Measurements from ENCODE around the gene LPP. TPM values are rescaled to one million over a fixed set of nuclear protein-coding genes. Genes with fewer than 3 reads are reported as not detected.

LPP gene
- total and polyA plus RNA-seq, 2 of the 4 experiments (the other 2 are of a cell fraction) = 16.0 to 130 TPM

GRCh38 chr3:188904670-188905069, 750.7 kb downstream of the LPP start:
- Histone ChIP-seq H2BK20ac (ENCODE audit: low read depth, low read length) (no peak overlapping the region), H3K79me1 (ENCODE audit: low read depth in 1 of 2, low read length in 2 of 2) (peaks cover 0 to 14% of the 10 kb centered on the region in 2 experiments; a peak in 3 of 4 replicates), H2BK15ac (ENCODE audit: low read depth, low read length) (no peak overlapping the region), H3K4me1 (ENCODE audit: control insufficient read depth, insufficient read depth, low read length) (peaks cover 24% of the 10 kb centered on the region), H4K5ac (ENCODE audit: low read depth, low read length) (no peak overlapping the region), H2AK9ac (replicated peaks; ENCODE audit: low read depth, low read length, poor library complexity) (no peak overlapping the region), H4K91ac (ENCODE audit: insufficient read depth, low read depth, low read length) (no peak overlapping the region), H2AFZ (replicated peaks; ENCODE audit: low read length, poor library complexity) (no peak overlapping the region), H2BK120ac (ENCODE audit: low read depth, low read length) (no peak overlapping the region), H4K8ac (ENCODE audit: low read depth in 2 of 2, low read length in 2 of 2) (no peak overlapping the region), H3K27ac (ENCODE audit: insufficient read depth, low read length) (no peak overlapping the region), H3K56ac (ENCODE audit: extremely low read depth, insufficient read depth, low read length) (no peak overlapping the region), H3K14ac (replicated peaks; ENCODE audit: low read depth, low read length) (no peak overlapping the region), H2AK5ac (ENCODE audit: low read depth, low read length) (no peak overlapping the region), H3K4ac (ENCODE audit: low read depth, low read length) (no peak overlapping the region), H3K27me3 (ENCODE audit: control insufficient read depth, insufficient read depth, low read length) (no peaks in the 10 kb centered on the region), H2BK5ac (ENCODE audit: low read depth, low read length, poor library complexity, severe bottlenecking) (no peak overlapping the region), H3K23ac (ENCODE audit: low read depth, low read length) (no peak overlapping the region), H3K4me2 (ENCODE audit: low read depth, low read length) (no peak overlapping the region), H3K4me3 (ENCODE audit: insufficient read depth, low read depth, low read length) (no peak overlapping the region), H4K20me1 (ENCODE audit: insufficient read depth, low read length) (no peaks in the 10 kb centered on the region), H3K9me3 (ENCODE audit: control insufficient read depth, insufficient read depth, low read length) (no peaks in the 10 kb centered on the region), H3K9ac (ENCODE audit: low read depth, low read length) (no peak overlapping the region), H3K36me3 (ENCODE audit: control insufficient read depth, insufficient read depth, low read length) (0 out of 2 replicates have a peak, but pooled peaks cover 2% of the 10 kb centered on the region), H3K9me1 (ENCODE audit: insufficient read depth, low read length) (peaks cover 30% of the 10 kb centered on the region), H3K18ac (ENCODE audit: low read depth, low read length) (no peak overlapping the region)
- in situ Hi-C loops (cut with MboI; ENCODE audit: low sequenced_read_pairs) (no loop called here), intact Hi-C loops (cut with micrococcal nuclease) (no loop called here), dilution Hi-C loops (cut with HindIII; ENCODE audit: low sequenced_read_pairs, unreplicated experiment) (no loop called here)
- WGBS, 2 experiments (ENCODE audit: extremely low coverage in 2 of 2, insufficient read length in 1 of 2) = no CpG with 5 or more reads among the region's 1 CpG
- DNase-seq = peak; percentile 63
- no peak for TF ChIP-seq RCOR1 (IDR thresholded peaks at IDR 0.05; ENCODE audit: insufficient replicate concordance, low read length)
- peak; percentile 85 for TF ChIP-seq CEBPB (IDR thresholded peaks at IDR 0.05; ENCODE audit: low read depth, low read length)
- ChIA-PET CTCF (interaction anchor here (0.6 kb wide), 1 partner anchor 96 kb away, joined by 3 read pairs; no protein-coding TSS in a partner anchor), POLR2A (ENCODE audit: unreplicated experiment) (no interaction called here)
- ATAC-seq (ENCODE audit: low read depth) = no peak
- no TSS peak for BruUV-seq (replicated peaks)
